Bronchial epithelial cell (primary cell): ENCODE measurements around the gene PRPSAP1. TPM values are rescaled to one million over a fixed set of nuclear protein-coding genes. Genes with fewer than 3 reads are reported as not detected.
A peak's percentile ranks its signal among the peaks of the same experiment; 100 is the strongest.

Experiments
- DNase-seq: peaks from one replicate; pipeline ENCODE4 v3.0.0-alpha.2; 2010; ENCODE audit warnings: low read depth
- FAIRE-seq: peaks from 2 replicates; lab custom pipeline; 2011; peaks lifted over from hg19 to GRCh38; lab: Jason Lieb, UNC
- H3K27me3 ChIP-seq: 2 replicates; pipeline ENCODE4 v1.5.1; 2011; ENCODE audit warnings: low read length; ENCODE audit not compliant: control insufficient read depth, insufficient read depth
- H3K36me3 ChIP-seq: 2 replicates; pipeline ENCODE4 v1.5.1; 2011; ENCODE audit warnings: low read length; ENCODE audit not compliant: control insufficient read depth, insufficient read depth
- H3K4me3 ChIP-seq: 2 replicates; pipeline ENCODE4 v1.5.1; 2011; ENCODE audit warnings: mild to moderate bottlenecking, low read depth, low read length, control low read depth
- CTCF ChIP-seq: IDR thresholded peaks from 2 replicates; pipeline ENCODE4 v1.5.1; 2011; ENCODE audit warnings: mild to moderate bottlenecking, moderate library complexity, low read length, control low read depth, inconsistent platforms; ENCODE audit not compliant: insufficient read depth, severe bottlenecking
- total RNA-seq: library from RNA; depleted of rRNA; stranded (reverse); fragments of >200 nt; gene quantifications from 2 replicates; pipeline ENCODE4 v1.2.1, GENCODE V29; 2014

The PRPSAP1 gene
- total RNA-seq, 1 donor from 2014 or later = 29.2 TPM

GRCh38 chr17:76356803-76357456, 3.2 kb upstream of the PRPSAP1 start:
- no peaks in the 10 kb centered on the region for H3K27me3 ChIP-seq
- TF ChIP-seq CTCF = no peak
- FAIRE-seq (no peak), DNase-seq (peak; percentile 40)
- H3K4me3 ChIP-seq = no peak overlapping the region
- no peaks in the 10 kb centered on the region for H3K36me3 ChIP-seq

DNA sequence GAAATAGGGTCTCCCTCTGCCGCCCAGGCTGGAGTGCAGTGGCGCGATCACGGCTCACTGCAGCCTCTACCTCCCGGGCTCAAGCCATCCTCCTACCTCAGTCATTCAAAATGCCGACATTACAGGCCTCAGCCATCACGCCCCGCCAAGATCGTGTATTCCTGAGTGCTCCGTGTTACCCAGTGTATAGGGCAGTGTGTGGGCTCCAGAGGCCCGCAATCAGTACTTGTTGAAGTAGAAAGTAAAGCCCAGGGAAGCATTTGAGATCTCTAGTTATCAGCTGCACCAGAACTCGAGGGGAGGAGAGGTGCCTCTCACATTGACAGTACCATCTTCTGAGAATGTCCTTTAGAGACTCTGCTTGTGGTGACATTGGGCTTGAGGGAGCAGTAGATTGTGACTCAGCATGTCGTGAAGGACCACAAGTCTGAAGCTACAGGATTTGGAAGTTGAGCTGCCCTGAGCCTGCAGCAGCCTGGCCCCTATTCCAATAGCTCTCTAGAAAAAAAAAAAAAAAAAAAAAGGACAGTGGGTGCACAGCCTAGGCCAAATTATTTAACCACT, 1.1 kb upstream of the PRPSAP1 start:
- no peak overlapping the region for H3K4me3 ChIP-seq
- no peaks in the 10 kb centered on the region for H3K36me3 ChIP-seq
- DNase-seq = no peak
- no peaks in the 10 kb centered on the region for H3K27me3 ChIP-seq
- FAIRE-seq = no peak
- TF ChIP-seq CTCF = no peak

GRCh38 chr17:76354317-76354729, 607 bp upstream of the PRPSAP1 start:
- Histone ChIP-seq H3K27me3 (no peaks in the 10 kb centered on the region), H3K36me3 (no peaks in the 10 kb centered on the region), H3K4me3 (peak overlapping the region; percentile 66)
- DNase-seq (no peak), FAIRE-seq (no peak)
- TF ChIP-seq CTCF = no peak

- Histone ChIP-seq H3K36me3 (no peaks in the 10 kb centered on the region), H3K4me3 (peak overlapping the region; percentile 66), H3K27me3 (no peaks in the 10 kb centered on the region)
- no peak for FAIRE-seq
- TF ChIP-seq CTCF = no peak
- no peak for DNase-seq
Measured at GRCh38 chr17:76353004-76353598, 615 bp downstream of the PRPSAP1 start.

- DNase-seq = no peak
- FAIRE-seq = no peak
- H3K4me3 ChIP-seq = no peak overlapping the region
- no peaks in the 10 kb centered on the region for H3K36me3 ChIP-seq
- TF ChIP-seq CTCF = no peak
- no peaks in the 10 kb centered on the region for H3K27me3 ChIP-seq
Measured at GRCh38 chr17:76351526-76352071, 2.1 kb downstream of the PRPSAP1 start.
